Activated naive CD8-positive, alpha-beta T cell treated with anti-CD3 and anti-CD28 coated beads, Interleukin-2, amount 50 U/mL, for 24 hours (primary cell): ENCODE results near the gene NCK2.
"Not testable (repeated sequence)": the region's sequence is repeated elsewhere in the genome, so short reads cannot be mapped to it uniquely, and the experiment has no call there.

Source experiments
- ATAC-seq: fragments of 150-1000 bp; cut with Tn5 transposase; one replicate; pipeline ENCODE4 v1.10.0; 2021
- DNase-seq: peaks from one replicate; pipeline ENCODE4 v3.0.0; 2021
- H3K27ac Mint-ChIP-seq: one replicate; pipeline ENCODE4 v1.8.0; 2021; ENCODE audit warnings: mild to moderate bottlenecking, mixed read lengths
- H3K27me3 Mint-ChIP-seq: one replicate; pipeline ENCODE4 v1.8.0; 2021; ENCODE audit warnings: mixed read lengths
- H3K36me3 Mint-ChIP-seq: one replicate; pipeline ENCODE4 v1.8.0; 2021; ENCODE audit warnings: low read depth, mixed read lengths
- H3K4me1 Mint-ChIP-seq: one replicate; pipeline ENCODE4 v1.8.0; 2021; ENCODE audit warnings: mixed read lengths
- H3K4me3 Mint-ChIP-seq: one replicate; pipeline ENCODE4 v1.8.0; 2021; ENCODE audit warnings: mild to moderate bottlenecking, moderate library complexity, mixed read lengths
- H3K9me3 Mint-ChIP-seq: one replicate; pipeline ENCODE4 v1.8.0; 2021; ENCODE audit warnings: mixed read lengths

Gene NCK2

DNA sequence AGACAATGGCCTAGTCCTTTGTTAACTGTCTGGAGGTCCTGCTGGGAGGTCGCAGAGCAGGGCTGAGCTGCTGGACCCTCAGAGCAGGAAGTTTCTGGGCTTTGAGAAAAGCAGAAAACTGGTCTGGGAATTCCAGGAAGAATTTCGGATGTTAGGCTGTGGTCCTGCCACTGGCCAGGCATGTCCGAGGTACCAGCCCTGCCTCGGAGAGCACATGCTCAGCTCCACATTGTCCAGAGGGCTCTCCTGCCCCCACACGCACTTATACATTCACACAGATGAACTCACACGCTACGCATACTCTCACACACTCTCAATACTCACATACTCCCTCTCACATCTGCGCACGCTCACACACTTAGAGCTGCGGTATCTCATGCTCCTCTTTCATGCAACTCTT is 146.1 kb downstream of the NCK2 start:
- ATAC-seq = no peak

DNA sequence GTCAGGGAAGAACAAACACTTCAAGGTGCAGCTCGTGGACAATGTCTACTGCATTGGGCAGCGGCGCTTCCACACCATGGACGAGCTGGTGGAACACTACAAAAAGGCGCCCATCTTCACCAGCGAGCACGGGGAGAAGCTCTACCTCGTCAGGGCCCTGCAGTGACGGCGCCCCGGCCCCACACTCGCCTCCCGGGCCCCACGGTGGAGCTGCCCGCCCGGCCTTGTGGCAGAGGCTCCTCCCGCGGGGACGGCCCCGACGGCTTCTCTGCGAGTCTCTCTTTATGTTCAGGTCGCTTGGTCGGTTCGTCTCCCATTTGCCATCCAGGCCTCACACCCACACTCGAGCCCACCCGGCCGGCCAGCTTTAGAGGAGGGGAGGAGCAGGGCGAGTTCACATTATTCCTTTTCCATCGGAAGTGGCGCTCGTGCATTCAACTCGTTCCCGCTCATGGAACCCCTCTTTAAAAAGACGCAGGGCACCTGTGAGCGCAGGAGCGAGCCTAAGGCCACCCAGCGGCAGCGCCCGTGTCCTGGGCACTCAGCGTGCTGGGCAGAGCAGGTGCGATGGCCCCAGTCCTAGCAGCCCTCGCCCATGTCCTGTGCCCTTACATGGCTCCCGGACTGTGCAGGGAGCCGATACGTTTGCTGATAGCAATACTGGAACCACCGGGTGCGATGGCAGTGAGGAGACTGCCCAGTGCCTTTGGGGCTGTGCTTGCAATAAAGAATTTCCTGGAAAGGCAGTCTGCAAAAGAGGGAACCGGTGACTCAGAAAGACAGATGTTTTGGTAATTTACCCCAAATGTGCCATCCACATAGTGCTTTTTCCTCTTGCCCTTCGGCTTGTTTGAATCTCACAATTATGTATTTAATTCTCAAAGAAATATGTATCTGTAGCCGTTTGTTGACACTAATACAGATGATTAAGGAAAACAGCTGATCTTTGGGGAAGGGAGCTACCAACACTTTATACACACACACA is 148.6 kb downstream of the NCK2 start:
- Mint-ChIP-seq H3K36me3 (peaks cover 72% of the 10 kb centered on the region), H3K9me3 (peaks cover 11% of the 10 kb centered on the region), H3K4me3 (no peak overlapping the region), H3K4me1 (peaks cover 50% of the 10 kb centered on the region), H3K27ac (no peak overlapping the region), H3K27me3 (no peaks in the 10 kb centered on the region)
- DNase-seq (no peak), ATAC-seq (no peak)

More for the DNA sequence above, 146.1 kb downstream of the NCK2 start:
- peaks cover 11% of the 10 kb centered on the region for H3K9me3 Mint-ChIP-seq
- DNase-seq = no peak
- H3K4me1 Mint-ChIP-seq = peaks cover 69% of the 10 kb centered on the region
- peak overlapping the region; percentile 81 for H3K27ac Mint-ChIP-seq
- no peaks in the 10 kb centered on the region for H3K27me3 Mint-ChIP-seq
- H3K4me3 Mint-ChIP-seq = no peak overlapping the region
- H3K36me3 Mint-ChIP-seq = peaks cover 76% of the 10 kb centered on the region

DNA sequence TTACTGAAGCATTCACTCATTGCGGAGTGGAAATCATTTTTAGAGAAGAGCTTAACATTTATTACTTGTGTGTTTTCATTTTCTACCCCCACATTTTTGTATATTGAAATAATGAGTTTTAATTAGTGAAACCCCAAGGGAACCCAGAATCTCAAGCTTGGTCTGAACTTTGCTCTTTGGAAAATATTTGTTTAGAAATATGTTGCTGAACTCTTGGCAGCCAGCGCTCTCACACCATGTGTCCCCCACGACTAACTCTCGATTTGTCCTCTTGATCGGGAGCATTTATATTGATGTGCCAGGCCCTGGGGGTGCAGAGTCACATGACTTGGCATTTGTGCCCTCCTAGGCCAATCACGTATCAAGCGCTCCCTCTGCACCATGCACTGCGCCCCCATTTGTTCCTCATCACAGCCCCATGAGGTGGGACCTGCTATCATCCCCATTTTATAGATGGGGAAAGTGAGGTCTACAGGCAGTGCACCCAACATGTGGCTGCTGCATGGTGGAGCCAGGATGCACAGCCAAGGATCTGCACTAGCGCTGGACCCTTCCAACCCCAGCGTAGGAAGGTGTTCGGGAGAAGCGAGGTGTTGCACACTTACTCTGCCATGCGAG is 149.7 kb downstream of the NCK2 start:
- ATAC-seq = no peak
- peaks cover 74% of the 10 kb centered on the region for H3K36me3 Mint-ChIP-seq

DNA sequence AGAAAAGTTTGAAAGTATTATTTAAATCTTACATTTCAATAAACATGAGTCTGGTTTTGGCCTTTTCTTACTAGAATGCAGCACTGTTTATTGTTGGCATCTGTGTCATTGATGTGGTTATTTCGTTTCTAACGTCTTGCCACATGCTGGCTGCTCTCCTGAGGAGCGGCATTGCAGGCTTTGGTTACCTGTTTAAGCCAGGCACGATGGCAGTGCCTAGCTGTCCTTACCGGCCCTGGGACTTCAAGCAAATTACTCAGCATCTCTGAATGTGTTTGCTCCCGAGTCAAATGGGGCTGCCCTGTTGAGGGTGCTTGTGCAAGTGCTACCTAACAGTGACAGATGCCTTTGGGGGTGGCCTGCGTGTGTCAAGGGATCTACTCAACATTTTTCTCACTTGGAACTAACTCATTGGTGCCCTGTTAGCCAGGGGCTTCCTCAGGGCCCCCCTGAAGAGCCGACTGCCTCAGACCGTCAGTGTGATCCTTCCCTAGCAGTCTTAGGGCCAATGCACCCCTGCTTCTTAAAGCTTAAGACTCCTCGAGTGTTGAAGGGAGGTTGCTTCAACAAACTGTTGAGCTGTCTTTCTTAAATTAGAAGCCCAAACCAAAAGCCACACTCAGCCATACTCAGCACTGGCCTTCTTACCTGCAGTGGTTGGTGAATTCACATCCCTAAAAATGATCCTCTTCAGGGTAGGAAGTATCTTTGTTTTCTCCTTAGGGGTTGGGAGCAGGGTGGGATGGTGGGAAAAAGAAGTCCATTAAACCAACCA is 151.5 kb downstream of the NCK2 start:
- Mint-ChIP-seq H3K4me1 (peaks cover 29% of the 10 kb centered on the region), H3K27me3 (no peaks in the 10 kb centered on the region), H3K4me3 (no peak overlapping the region), H3K9me3 (peaks cover 33% of the 10 kb centered on the region), H3K27ac (peak overlapping the region; percentile 37), H3K36me3 (peaks cover 71% of the 10 kb centered on the region)
- ATAC-seq (peak; percentile 42), DNase-seq (no peak)

More for the DNA sequence above, 149.7 kb downstream of the NCK2 start:
- H3K27me3 Mint-ChIP-seq = no peaks in the 10 kb centered on the region
- H3K27ac Mint-ChIP-seq = peak overlapping the region; percentile 41
- no peak overlapping the region for H3K4me3 Mint-ChIP-seq
- DNase-seq = no peak
- H3K9me3 Mint-ChIP-seq = peaks cover 17% of the 10 kb centered on the region
- H3K4me1 Mint-ChIP-seq = peaks cover 43% of the 10 kb centered on the region

DNA sequence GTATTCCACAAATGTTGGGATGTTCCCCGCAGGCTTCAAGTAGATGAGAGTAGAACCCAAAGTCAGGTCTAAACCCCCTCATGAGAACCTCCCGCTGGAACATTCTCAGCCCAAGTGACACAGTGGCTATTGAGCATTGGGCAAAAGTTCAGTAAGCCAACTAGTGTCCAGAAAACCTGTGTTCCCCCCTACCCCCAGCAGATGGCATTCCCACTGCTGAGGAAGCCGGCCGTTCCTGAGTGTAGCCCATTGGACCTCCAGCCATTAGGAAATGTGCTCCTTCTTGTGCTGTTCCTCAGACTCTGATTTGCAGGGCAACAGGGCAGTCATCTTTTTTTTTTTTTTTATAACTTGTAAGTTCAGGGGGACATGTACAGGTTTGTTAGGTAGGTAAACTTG is 152.1 kb downstream of the NCK2 start:
- Mint-ChIP-seq H3K4me1 (peaks cover 30% of the 10 kb centered on the region), H3K9me3 (peaks cover 37% of the 10 kb centered on the region), H3K4me3 (no peak overlapping the region), H3K27me3 (no peaks in the 10 kb centered on the region), H3K36me3 (peaks cover 74% of the 10 kb centered on the region), H3K27ac (no peak overlapping the region)
- DNase-seq (no peak), ATAC-seq (no peak)

DNA sequence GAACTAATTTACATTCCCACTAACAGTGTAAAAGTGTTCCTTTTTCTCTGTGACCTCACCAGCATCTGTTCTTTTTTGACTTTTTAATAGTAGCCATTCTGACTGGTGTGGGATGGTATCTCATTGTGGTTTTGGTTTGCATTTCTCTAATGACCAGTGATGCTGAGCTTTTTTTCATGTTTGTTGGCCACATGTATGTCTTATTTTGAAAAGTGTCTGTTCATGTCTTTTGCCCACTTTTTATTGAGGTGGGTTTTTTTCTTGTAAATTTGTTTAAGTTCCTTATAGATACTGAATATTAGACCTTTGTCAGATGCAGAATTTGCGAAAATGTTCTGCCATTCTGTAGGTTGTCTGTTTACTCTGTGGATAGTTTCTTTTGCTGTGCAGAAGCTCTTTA is 153.0 kb downstream of the NCK2 start:
- Mint-ChIP-seq H3K9me3 (peaks cover 37% of the 10 kb centered on the region), H3K36me3 (peaks cover 77% of the 10 kb centered on the region), H3K4me1 (peaks cover 34% of the 10 kb centered on the region)
- DNase-seq, H3K4me3 Mint-ChIP-seq, ATAC-seq, H3K27ac Mint-ChIP-seq, H3K27me3 Mint-ChIP-seq: not testable (repeated sequence)

DNA sequence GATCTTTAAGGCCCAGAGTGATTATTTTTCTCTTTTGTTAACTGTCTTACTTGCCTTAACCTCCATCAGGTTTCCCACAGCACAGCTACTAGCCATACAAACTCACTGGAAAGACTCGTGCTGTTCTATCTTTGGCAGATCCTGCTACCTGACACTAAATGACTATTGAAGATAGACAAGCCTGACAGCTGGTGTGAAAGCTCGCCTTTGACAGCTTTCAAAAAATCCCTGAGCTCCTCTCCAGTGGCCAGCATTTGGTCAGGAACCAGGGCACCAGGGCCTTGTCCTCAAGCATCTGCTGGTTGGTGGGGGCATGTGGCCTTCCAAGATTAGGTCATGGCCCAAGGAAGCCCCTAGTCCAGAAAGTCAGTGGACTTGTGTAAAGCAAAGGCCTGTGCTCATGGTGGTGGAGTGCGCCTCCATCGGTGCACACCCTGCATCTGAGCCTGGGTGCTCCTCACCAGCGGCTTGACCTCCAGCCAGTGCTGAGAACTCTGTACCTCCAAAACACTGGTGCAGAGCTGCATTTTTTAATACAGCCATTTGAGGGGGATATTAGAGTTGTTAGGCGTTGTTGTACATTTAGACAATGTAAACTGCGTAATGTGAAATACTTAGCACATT is 158.5 kb downstream of the NCK2 start:
- Mint-ChIP-seq H3K36me3 (peaks cover 33% of the 10 kb centered on the region), H3K4me3 (no peak overlapping the region), H3K4me1 (peaks cover 53% of the 10 kb centered on the region), H3K27ac (no peak overlapping the region), H3K9me3 (peaks cover 33% of the 10 kb centered on the region), H3K27me3 (no peaks in the 10 kb centered on the region)
- ATAC-seq (no peak), DNase-seq (no peak)

DNA sequence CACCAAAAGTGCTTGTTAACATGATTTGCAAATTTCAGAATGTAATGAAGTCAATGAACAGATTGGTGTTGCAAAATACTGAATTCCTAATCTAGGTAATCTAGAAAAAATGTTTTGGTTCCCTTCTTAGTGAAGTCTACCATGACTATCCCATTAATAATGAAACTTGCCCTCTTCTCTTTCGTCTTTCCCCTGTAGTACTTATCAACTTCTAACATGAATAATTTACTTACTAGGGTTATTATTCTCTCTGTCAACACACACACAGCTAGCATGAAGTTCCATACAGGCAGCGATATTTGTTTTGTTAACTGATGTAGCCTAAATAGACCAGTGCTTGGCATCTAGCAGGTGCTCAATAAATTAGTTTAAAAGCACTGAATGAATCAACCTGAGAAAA is 160.2 kb downstream of the NCK2 start:
- H3K4me1 Mint-ChIP-seq = peaks cover 58% of the 10 kb centered on the region
- peaks cover 16% of the 10 kb centered on the region for H3K36me3 Mint-ChIP-seq
- peak; percentile 53 for ATAC-seq
- H3K9me3 Mint-ChIP-seq = peaks cover 19% of the 10 kb centered on the region
- DNase-seq = no peak
- peak overlapping the region; percentile 15 for H3K27ac Mint-ChIP-seq
- H3K4me3 Mint-ChIP-seq = no peak overlapping the region
- no peaks in the 10 kb centered on the region for H3K27me3 Mint-ChIP-seq

DNA sequence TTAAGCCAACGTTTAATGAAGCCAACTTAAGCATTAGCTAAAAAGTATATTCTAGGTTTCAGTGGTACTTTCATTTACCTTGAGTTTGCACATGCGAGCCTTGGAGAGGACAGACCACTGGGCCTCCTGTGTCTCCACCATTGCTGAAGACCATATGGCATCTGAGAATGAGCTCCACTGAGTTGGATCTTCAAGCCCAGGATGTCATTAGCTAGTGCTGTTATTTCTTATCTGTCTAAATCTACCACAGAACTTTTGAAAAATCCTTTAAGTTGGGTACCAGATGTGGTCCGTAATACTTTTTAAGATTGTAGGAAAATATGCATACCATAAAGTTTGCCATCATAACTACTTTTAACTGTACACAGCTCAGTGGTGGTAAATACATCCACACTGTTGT is 161.8 kb downstream of the NCK2 start:
- peaks cover 4% of the 10 kb centered on the region for H3K36me3 Mint-ChIP-seq
- no peaks in the 10 kb centered on the region for H3K27me3 Mint-ChIP-seq
- peak overlapping the region; percentile 65 for H3K27ac Mint-ChIP-seq
- H3K4me3 Mint-ChIP-seq = no peak overlapping the region
- DNase-seq (no peak), ATAC-seq (peak; percentile 53)
- H3K9me3 Mint-ChIP-seq = peaks cover 7% of the 10 kb centered on the region
- peaks cover 55% of the 10 kb centered on the region for H3K4me1 Mint-ChIP-seq

DNA sequence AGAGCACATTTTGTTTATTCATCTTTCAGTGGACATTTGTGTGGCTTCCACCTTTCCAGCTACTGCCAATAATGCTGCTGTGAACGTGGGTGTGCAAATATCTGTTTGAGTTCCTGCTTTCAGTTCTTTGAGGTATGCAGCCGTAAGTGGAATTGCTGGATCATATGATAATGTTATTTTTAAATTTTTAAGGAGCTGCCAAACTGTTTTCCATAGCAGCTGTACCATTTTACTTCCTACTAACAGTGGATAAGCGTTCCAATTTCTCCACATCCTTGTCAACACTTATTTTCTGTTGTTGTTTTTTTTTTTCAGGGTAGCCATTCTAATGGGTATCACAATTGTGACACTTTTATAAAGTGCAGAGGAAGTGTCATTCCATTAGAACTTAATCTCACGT is 162.5 kb downstream of the NCK2 start:
- Mint-ChIP-seq H3K27ac (no peak overlapping the region), H3K36me3 (peaks cover 2% of the 10 kb centered on the region), H3K27me3 (no peaks in the 10 kb centered on the region), H3K4me1 (peaks cover 57% of the 10 kb centered on the region), H3K9me3 (peaks cover 9% of the 10 kb centered on the region), H3K4me3 (no peak overlapping the region)
- ATAC-seq (no peak), DNase-seq (no peak)

DNA sequence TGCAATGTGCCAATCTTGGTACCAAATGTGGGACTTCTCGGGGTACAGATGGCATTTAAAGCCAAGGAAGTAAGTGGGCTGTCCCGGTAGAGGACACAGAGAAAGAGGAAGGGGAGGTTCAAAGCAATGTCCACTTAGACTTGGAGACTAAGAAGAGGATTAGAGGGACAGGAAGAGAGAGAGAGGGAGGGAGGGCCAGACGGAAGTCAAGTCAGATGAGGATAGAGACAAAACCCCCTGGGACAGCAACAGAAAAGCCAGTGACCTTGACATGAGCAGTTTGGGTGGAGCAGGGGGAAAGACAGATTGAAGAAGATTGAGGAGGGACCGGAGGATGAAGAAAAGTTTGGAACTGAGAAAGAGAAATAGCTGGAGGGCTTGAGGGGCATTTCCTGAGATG is 164.5 kb downstream of the NCK2 start:
- Mint-ChIP-seq H3K4me1 (peaks cover 53% of the 10 kb centered on the region), H3K36me3 (peaks cover under 1% of the 10 kb centered on the region), H3K27ac (peak overlapping the region; percentile 52), H3K9me3 (peaks cover 7% of the 10 kb centered on the region), H3K27me3 (no peaks in the 10 kb centered on the region), H3K4me3 (no peak overlapping the region)
- ATAC-seq (no peak), DNase-seq (no peak)

DNA sequence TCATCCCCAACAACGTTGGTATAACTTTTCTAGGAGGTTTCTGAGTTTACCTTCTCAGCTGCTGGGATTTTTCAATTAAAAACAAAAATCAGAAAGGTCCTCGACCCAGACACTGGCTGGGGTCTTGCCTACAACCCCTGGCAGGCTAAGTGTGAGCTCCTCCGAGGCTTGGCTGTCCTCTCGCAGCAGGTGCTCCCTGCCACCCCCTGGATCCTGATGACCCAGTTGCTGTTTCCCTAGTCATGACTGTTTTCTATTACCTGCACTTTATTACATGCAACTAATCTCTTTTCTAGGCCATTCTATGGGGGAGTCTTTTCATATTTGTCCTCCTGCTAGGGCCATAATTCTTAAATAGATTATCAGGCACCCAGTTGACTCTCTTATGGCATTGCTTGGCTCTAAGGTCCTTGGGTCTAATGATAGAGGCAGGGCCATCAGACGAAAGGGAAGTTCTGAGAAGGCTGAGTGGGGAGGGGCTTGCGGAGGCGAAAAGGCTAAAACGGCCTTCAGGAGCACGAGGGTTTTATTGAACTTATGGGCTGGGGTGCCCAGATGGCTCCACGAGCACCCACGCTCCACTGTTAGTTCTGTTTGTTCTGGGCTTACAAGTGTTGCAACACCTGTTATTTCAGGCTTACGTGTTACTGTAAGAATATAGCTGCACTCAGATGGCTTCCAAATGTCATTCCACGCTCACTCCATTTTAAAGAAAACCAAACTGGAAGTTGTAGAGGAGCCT is 166.0 kb downstream of the NCK2 start:
- peaks cover 8% of the 10 kb centered on the region for H3K36me3 Mint-ChIP-seq
- H3K4me1 Mint-ChIP-seq = peaks cover 44% of the 10 kb centered on the region
- H3K27me3 Mint-ChIP-seq = no peaks in the 10 kb centered on the region
- peaks cover 19% of the 10 kb centered on the region for H3K9me3 Mint-ChIP-seq
- H3K27ac Mint-ChIP-seq = no peak overlapping the region
- DNase-seq = no peak
- no peak overlapping the region for H3K4me3 Mint-ChIP-seq
- ATAC-seq = no peak

DNA sequence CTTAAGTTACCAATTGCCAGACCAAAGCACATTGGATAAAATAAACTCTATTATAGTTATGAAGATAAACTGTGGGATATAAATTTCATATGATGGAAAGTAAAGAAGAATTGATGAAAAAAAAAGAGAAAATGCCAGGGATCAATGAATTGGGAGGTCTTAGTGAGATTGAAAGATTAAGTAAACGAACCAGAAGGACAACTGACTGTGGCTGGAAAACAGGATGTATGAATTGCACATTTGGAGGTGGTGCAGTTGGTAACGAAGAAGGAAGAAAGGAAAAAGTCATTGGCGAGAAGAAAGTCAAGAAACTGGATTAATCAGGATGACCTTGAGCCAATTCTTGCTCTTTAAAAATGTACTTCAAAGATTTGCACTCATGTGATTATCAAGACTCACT is 166.7 kb downstream of the NCK2 start:
- Mint-ChIP-seq H3K4me1 (peaks cover 37% of the 10 kb centered on the region), H3K4me3 (no peak overlapping the region), H3K36me3 (peaks cover 9% of the 10 kb centered on the region), H3K9me3 (peaks cover 20% of the 10 kb centered on the region), H3K27me3 (no peaks in the 10 kb centered on the region), H3K27ac (no peak overlapping the region)
- ATAC-seq = no peak
- DNase-seq = no peak
